Hepatocyte (in vitro differentiated cells): ENCODE data around the gene AGRN.

Source experiments
- EZH2 ChIP-seq: fragments of 200-600 bp; sonication (generic); IDR thresholded peaks from 2 replicates; pipeline ENCODE4 v1.6.1; 2016; ENCODE audit warnings: antibody characterized with exemption, mild to moderate bottlenecking, borderline replicate concordance
- TF ChIP-seq, protein P1 (sequence below): fragments of 200-600 bp; sonication (generic); IDR thresholded peaks from 2 replicates; pipeline ENCODE4 v1.5.1; 2016; ENCODE audit warnings: antibody characterized with exemption, mild to moderate bottlenecking; ENCODE audit not compliant: poor library complexity

DNA sequence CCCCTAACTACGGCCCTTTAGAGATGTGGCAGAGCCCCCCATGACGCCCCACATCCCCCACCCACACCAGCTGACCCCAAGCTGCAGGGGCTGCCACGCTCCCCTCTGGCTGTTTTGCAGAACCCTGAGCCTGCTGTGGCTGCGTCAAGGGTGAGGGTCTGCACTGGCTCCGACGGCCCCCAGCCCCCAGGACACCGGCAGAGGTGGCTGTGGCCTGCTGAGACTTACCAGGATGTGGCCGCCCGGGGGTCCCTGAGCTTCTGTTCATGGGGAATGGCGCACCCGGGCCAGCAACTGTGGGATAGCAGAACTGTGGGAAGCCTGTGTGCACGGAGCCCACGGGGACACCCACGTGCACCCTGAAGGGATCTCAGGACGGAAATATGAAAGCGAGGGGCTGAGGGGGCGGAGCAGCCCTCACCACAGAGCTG is 67.0 kb downstream of the AGRN start:
- TF ChIP-seq, protein P1, sequence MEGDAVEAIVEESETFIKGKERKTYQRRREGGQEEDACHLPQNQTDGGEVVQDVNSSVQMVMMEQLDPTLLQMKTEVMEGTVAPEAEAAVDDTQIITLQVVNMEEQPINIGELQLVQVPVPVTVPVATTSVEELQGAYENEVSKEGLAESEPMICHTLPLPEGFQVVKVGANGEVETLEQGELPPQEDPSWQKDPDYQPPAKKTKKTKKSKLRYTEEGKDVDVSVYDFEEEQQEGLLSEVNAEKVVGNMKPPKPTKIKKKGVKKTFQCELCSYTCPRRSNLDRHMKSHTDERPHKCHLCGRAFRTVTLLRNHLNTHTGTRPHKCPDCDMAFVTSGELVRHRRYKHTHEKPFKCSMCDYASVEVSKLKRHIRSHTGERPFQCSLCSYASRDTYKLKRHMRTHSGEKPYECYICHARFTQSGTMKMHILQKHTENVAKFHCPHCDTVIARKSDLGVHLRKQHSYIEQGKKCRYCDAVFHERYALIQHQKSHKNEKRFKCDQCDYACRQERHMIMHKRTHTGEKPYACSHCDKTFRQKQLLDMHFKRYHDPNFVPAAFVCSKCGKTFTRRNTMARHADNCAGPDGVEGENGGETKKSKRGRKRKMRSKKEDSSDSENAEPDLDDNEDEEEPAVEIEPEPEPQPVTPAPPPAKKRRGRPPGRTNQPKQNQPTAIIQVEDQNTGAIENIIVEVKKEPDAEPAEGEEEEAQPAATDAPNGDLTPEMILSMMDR = no peak
- TF ChIP-seq EZH2 = no peak
